Erythroblast (primary cell): ENCODE data around the gene ITPR1.

Experiments used
- GATA1 ChIP-seq: IDR thresholded peaks from 2 replicates; pipeline ENCODE4 v1.6.1; 2011; ENCODE audit warnings: low read depth, mild to moderate bottlenecking, control low read depth, low read length, moderate library complexity
- POLR2A ChIP-seq: IDR thresholded peaks from 2 replicates; pipeline ENCODE4 v1.6.1; 2011; ENCODE audit warnings: mild to moderate bottlenecking, low read length

- TF ChIP-seq POLR2A (no peak), GATA1 (no peak)
These were observed 353.4 kb downstream of the ITPR1 start for GRCh38 chr3:4846543-4846942.
